Heart left ventricle (tissue), 16 donors: ENCODE data around the gene CYP26A1. TPM values are rescaled to one million over a fixed set of nuclear protein-coding genes. Genes with fewer than 3 reads are reported as not detected.

Experiments
- ATAC-seq, 4 donors: fragments of 200-7000 bp; cut with Tn5 transposase; one replicate each; pipeline ENCODE4 v1.9.1; 2020 to 2022; ENCODE audit warnings: moderate library complexity in 4 of 4, mild to moderate bottlenecking in 3 of 4, moderate number of reproducible peaks in 1 of 4
- DNase-seq, 5 donors: peaks; one replicate each; pipeline ENCODE4 v3.0.0-alpha.2; 2020
- H3K27ac ChIP-seq, 12 donors: fragments of 200-600 bp; sonication (generic) in 4 of 12; one replicate each; pipeline versions ENCODE4 v1.5.0 to v1.8.0; 2016 to 2022; ENCODE audit warnings: mild to moderate bottlenecking in 2 of 12
- H3K27me3 ChIP-seq, 9 donors: fragments of 200-600 bp; sonication (generic) in 2 of 9; one replicate each; pipeline versions ENCODE4 v1.5.1 to v1.8.0; 2016 to 2022; ENCODE audit warnings: mild to moderate bottlenecking in 3 of 9
- H3K36me3 ChIP-seq, 9 donors: fragments of 200-600 bp; sonication (generic) in 2 of 9; one replicate each; pipeline versions ENCODE4 v1.5.0 to v1.8.0; 2018 to 2022; ENCODE audit warnings: mild to moderate bottlenecking in 2 of 9
- H3K4me1 ChIP-seq, 12 donors: fragments of 200-600 bp; sonication (generic) in 4 of 12; one replicate each; pipeline versions ENCODE4 v1.5.0 to v1.8.0; 2016 to 2022; ENCODE audit warnings: mild to moderate bottlenecking in 3 of 12
- H3K4me3 ChIP-seq, 12 donors: fragments of 200-600 bp; sonication (generic) in 4 of 12; one replicate each; pipeline versions ENCODE4 v1.5.0 to v1.8.0; 2017 to 2022; ENCODE audit warnings: mild to moderate bottlenecking in 9 of 12, moderate library complexity in 4 of 12
- H3K9me3 ChIP-seq, 12 donors: fragments of 200-600 bp; sonication (generic) in 4 of 12; one replicate each; pipeline versions ENCODE4 v1.5.0 to v1.8.0; 2016 to 2022; ENCODE audit warnings: mild to moderate bottlenecking in 1 of 12
- CTCF ChIP-seq, 12 donors: fragments of 200-600 bp; sonication (generic) in 4 of 12; IDR thresholded peaks; one replicate each; pipeline versions ENCODE4 v1.5.0 to v1.8.0; 2018 to 2022; ENCODE audit warnings: antibody characterized with exemption in 12 of 12, mild to moderate bottlenecking in 5 of 12
- POLR2A ChIP-seq, 2 donors: fragments of 450-650 bp; IDR thresholded peaks; one replicate each; pipeline ENCODE4 v1.6.1; 2017; ENCODE audit warnings: antibody characterized with exemption in 2 of 2, mild to moderate bottlenecking in 2 of 2, moderate library complexity in 2 of 2
- WGBS, 4 donors: extraction: QIAGEN DNeasy Blood & Tissue Kit in 2 of 4; methylation state at CpG; one replicate each; pipeline versions ENCODE4 v1.1.5 to v1.1.7; 2013 to 2018; 5-methylcytosine and 5-hydroxymethylcytosine counted together
- intact Hi-C, 10 donors: fragments of 100-400 bp; cut with DNase I; formaldehyde crosslinking; loops; one replicate each; pipeline versions ENCODE4 v1.11.1 to v1.14.2; 2022
- polyA plus RNA-seq, 2 donors: library from polyadenylated mRNA; stranded (reverse); fragments of 200-250 nt; gene quantifications; one replicate each; pipeline ENCODE4 v1.2.3, GENCODE V29; 2013
- total RNA-seq, 9 donors: library from RNA; depleted of rRNA in 2 of 9; stranded (reverse); fragments of >200 nt in 2 of 9; fragmentation: NEBNext Ultra II Directional in 3 of 9; extraction: Animal tissue kit (Norgen Biotek cat#: 25700) in 3 of 9; gene quantifications; one replicate each; pipeline versions ENCODE4 v1.1.0 to v1.2.4, GENCODE V29; 2016 to 2023
- donor health status: ischemic (EF 13 %, LVEDD 7.1; RV severe dilation, severe dysfunction).
- donor health status: healthy with polysubstance abuse.
- donor health status: DM: no; HTN: yes; CAD: no.
- donor health status: DM: no; HTN: no; CAD: no.
- donor health status: ischemic (EF 25% LVEDD 6.9; RV normal size, moderate dysfunction).
- donor health status: ischemic (EF 25% LVEDD 5.7; RV mildly dilated, moderate dysfunction).
- donor health status: healthy.
- donor health status: DM: yes; HTN: yes; CAD: no.
- donor health status: ischemic (EF 35%, LVEDD 5.7; RV mildly dilated, moderate dysfunction).
- donor health status: nonischemic (EF 11% LVEDD 7.7; RV severe dilation, severe dysfunction).
- donor health status: DM: yes; HTN: yes; CAD: no.
- donor health status: PGD.
- donor health status: ischemic (EF 29% LVEDD 5.4; RV normal size, mild dysfunction).
- donor health status: nonischemic (EF 23%, LVEDD 6.1; RV moderate dilation, normal function).

The CYP26A1 gene
- total and polyA plus RNA-seq, 11 donors, result not detected

GRCh38 chr10:93126483-93127052, 52.9 kb downstream of the CYP26A1 start:
- peaks cover 0 to 3% (median 0%) of the 10 kb centered on the region in 9 donors for H3K27me3 ChIP-seq
- no peak for ATAC-seq
- no peak overlapping the region for H3K27ac ChIP-seq
- intact Hi-C loops, result no loop called here
- peaks cover 0 to 28% (median 15%) of the 10 kb centered on the region in 12 donors for H3K9me3 ChIP-seq
- no peak for DNase-seq
- H3K36me3 ChIP-seq, result no peaks in the 10 kb centered on the region
- no peak for TF ChIP-seq POLR2A (IDR thresholded peaks at IDR 0.05)
- TF ChIP-seq CTCF (IDR thresholded peaks at IDR 0.05), result peak in 2 of 12 donors; percentile 24 to 30
- H3K4me3 ChIP-seq, result no peak overlapping the region
- H3K4me1 ChIP-seq, result no peaks in the 10 kb centered on the region
- WGBS, 4 donors, result 84 to 94% (median 88%) methylated on average over 2 of the region's 2 CpGs

Other genes starting within 250 kb of the CYP26A1 start
- gene EXOC6, start 225.4 kb upstream of the CYP26A1 start, total RNA-seq, result 10 to 100 TPM in 5 of 9 donors, 1 to 10 TPM in 4; 7.8 to 12.3 (median 10.0) TPM
- 1 to 10 TPM; 5.8 to 6.7 TPM for gene EXOC6, start 225.4 kb upstream of the CYP26A1 start, polyA plus RNA-seq
- under 1 TPM in 1 of 9 donors, not detected in 8; 0.07 TPM for gene CYP26C1, start 13.1 kb upstream of the CYP26A1 start, total RNA-seq
- gene CYP26C1, start 13.1 kb upstream of the CYP26A1 start, polyA plus RNA-seq, result not detected